HG03378 (cell line): ENCODE data around the gene GNAS-AS1.

Source experiments
- ATAC-seq: cut with Tn5 transposase; IDR thresholded peaks from one replicate; pipeline ENCODE4 v1.9.1; 2021; ENCODE audit warnings: mild to moderate bottlenecking, moderate library complexity; ENCODE audit not compliant: unreplicated experiment

Gene GNAS-AS1

GRCh38 chr20:58886546-58886945, 35.8 kb upstream of the GNAS-AS1 start:
- ATAC-seq: no peak

GRCh38 chr20:58884966-58885365, 34.3 kb upstream of the GNAS-AS1 start:
- no peak for ATAC-seq

GRCh38 chr20:58883241-58883691, 32.6 kb upstream of the GNAS-AS1 start:
- ATAC-seq: no peak

- ATAC-seq: no peak
Observed at GRCh38 chr20:58882704-58883089, 32.0 kb upstream of the GNAS-AS1 start.

- ATAC-seq: no peak
Observed at GRCh38 chr20:58880994-58881752, 30.5 kb upstream of the GNAS-AS1 start.

- no peak for ATAC-seq
Observed at GRCh38 chr20:58880441-58880840, 29.7 kb upstream of the GNAS-AS1 start.

- ATAC-seq: no peak
Observed at GRCh38 chr20:58878399-58878798, 27.7 kb upstream of the GNAS-AS1 start.

GRCh38 chr20:58877976-58878360, 27.3 kb upstream of the GNAS-AS1 start:
- ATAC-seq: no peak

- ATAC-seq: no peak
Observed at GRCh38 chr20:58877050-58877975, 26.6 kb upstream of the GNAS-AS1 start.

GRCh38 chr20:58876437-58876836, 25.7 kb upstream of the GNAS-AS1 start:
- no peak for ATAC-seq

GRCh38 chr20:58875541-58876134, 24.9 kb upstream of the GNAS-AS1 start:
- ATAC-seq: no peak

- ATAC-seq: no peak
Observed at GRCh38 chr20:58875111-58875510, 24.4 kb upstream of the GNAS-AS1 start.

- ATAC-seq: no peak
Observed at GRCh38 chr20:58874469-58874868, 23.8 kb upstream of the GNAS-AS1 start.

- no peak for ATAC-seq
Observed at GRCh38 chr20:58871533-58872102, 20.9 kb upstream of the GNAS-AS1 start.

GRCh38 chr20:58870293-58871014, 19.8 kb upstream of the GNAS-AS1 start:
- no peak for ATAC-seq

- no peak for ATAC-seq
Observed at GRCh38 chr20:58869662-58870227, 19.0 kb upstream of the GNAS-AS1 start.

GRCh38 chr20:58868795-58869194, 18.1 kb upstream of the GNAS-AS1 start:
- no peak for ATAC-seq

- no peak for ATAC-seq
Observed at GRCh38 chr20:58867211-58867610, 16.5 kb upstream of the GNAS-AS1 start.

- no peak for ATAC-seq
Observed at GRCh38 chr20:58865843-58866242, 15.1 kb upstream of the GNAS-AS1 start.

- no peak for ATAC-seq
Observed at GRCh38 chr20:58864346-58864745, 13.6 kb upstream of the GNAS-AS1 start.
